GM06990 (cell line): ENCODE measurements around the gene SLC8B1.
"Not testable (repeated sequence)": the region's sequence is repeated elsewhere in the genome, so short reads cannot be mapped to it uniquely, and the experiment has no call there.

Source experiments
- DNase-seq: peaks from one replicate; pipeline ENCODE4 v3.0.0-alpha.2; 2011; ENCODE audit not compliant: insufficient read length; ENCODE audit errors: extremely low read depth
- H3K27me3 ChIP-seq: replicated peaks from 2 replicates; pipeline ENCODE4 v1.6.0; 2011; ENCODE audit warnings: low read length; ENCODE audit not compliant: control insufficient read depth, insufficient read depth
- H3K36me3 ChIP-seq: 2 replicates; pipeline ENCODE4 v1.5.1; 2011; ENCODE audit warnings: low read length; ENCODE audit not compliant: control insufficient read depth, insufficient read depth
- H3K4me3 ChIP-seq: replicated peaks from 2 replicates; pipeline ENCODE4 v1.5.1; 2011; ENCODE audit warnings: low read depth, mild to moderate bottlenecking, control low read depth, low read length
- CTCF ChIP-seq: IDR thresholded peaks from 2 replicates; pipeline ENCODE4 v1.5.1; 2011; ENCODE audit warnings: low read length, control low read depth, mild to moderate bottlenecking, inconsistent platforms; ENCODE audit not compliant: insufficient read depth, poor library complexity, severe bottlenecking

SLC8B1 gene

GRCh38 chr12:113359939-113360748 is 25.2 kb upstream of the SLC8B1 start:
- H3K36me3 ChIP-seq: no peaks in the 10 kb centered on the region
- no peaks in the 10 kb centered on the region for H3K27me3 ChIP-seq
- no peak for TF ChIP-seq CTCF
- H3K4me3 ChIP-seq: no peak overlapping the region
- no peak for DNase-seq

- peak; percentile 23 for DNase-seq
- H3K27me3 ChIP-seq: no peaks in the 10 kb centered on the region
- peak overlapping the region; percentile 89 for H3K4me3 ChIP-seq
- H3K36me3 ChIP-seq: no peaks in the 10 kb centered on the region
- no peak for TF ChIP-seq CTCF
Measured at GRCh38 chr12:113359133-113359938, 24.4 kb upstream of the SLC8B1 start.

GRCh38 chr12:113358381-113359132 is 23.6 kb upstream of the SLC8B1 start, which contains the start of gene PLBD2:
PLBD2 (plus strand) TSS chr12:113358587; CDS start chr12:113358601, 14 bp downstream.
- DNase-seq: peak; percentile 93
- TF ChIP-seq CTCF: no peak
- Histone ChIP-seq H3K27me3 (no peaks in the 10 kb centered on the region), H3K36me3 (no peaks in the 10 kb centered on the region), H3K4me3 (peak within 1 kb of the TSS; percentile 89)

- H3K36me3 ChIP-seq, DNase-seq, H3K4me3 ChIP-seq, H3K27me3 ChIP-seq: not testable (repeated sequence)
Measured at GRCh38 chr12:113354192-113354591, 19.3 kb upstream of the SLC8B1 start.

- Histone ChIP-seq H3K4me3 (no peak overlapping the region), H3K36me3 (no peaks in the 10 kb centered on the region), H3K27me3 (no peaks in the 10 kb centered on the region; the same call in none of the 2 replicates)
- no peak for TF ChIP-seq CTCF
- no peak for DNase-seq
Measured at GRCh38 chr12:113351089-113351488, 16.2 kb upstream of the SLC8B1 start.
